Calu3 (cell line): ENCODE data around the gene LRRC38. TPM values are rescaled to one million over a fixed set of nuclear protein-coding genes. Genes with fewer than 3 reads are reported as not detected.

Source experiments
- BruUV-seq: library from RNA; stranded (reverse); fragments of 400-500 nt; replicated peaks from 2 replicates; lab custom pipeline; 2021; lab: Mats Ljungman, UMichigan
- CTCF ChIA-PET: fragments of 300-600 bp; sonication (Branson Sonifier 250); formaldehyde crosslinking; loops from one replicate; lab custom pipeline; 2022; ENCODE audit warnings: antibody characterized with exemption; lab: Charles Lee
- DNase-seq: peaks from one replicate; pipeline ENCODE4 v3.0.0; 2022
- H3K27ac Mint-ChIP-seq: one replicate; pipeline ENCODE4 v1.8.0; 2022; ENCODE audit warnings: mixed read lengths; ENCODE audit not compliant: unreplicated experiment
- H3K27me3 Mint-ChIP-seq: one replicate; pipeline ENCODE4 v1.8.0; 2022; ENCODE audit warnings: mixed read lengths; ENCODE audit not compliant: unreplicated experiment
- H3K36me3 Mint-ChIP-seq: one replicate; pipeline ENCODE4 v1.8.0; 2022; ENCODE audit warnings: mild to moderate bottlenecking, moderate library complexity, mixed read lengths; ENCODE audit not compliant: insufficient read depth, unreplicated experiment
- H3K4me1 Mint-ChIP-seq: one replicate; pipeline ENCODE4 v1.8.0; 2022; ENCODE audit warnings: mild to moderate bottlenecking, low read depth, mixed read lengths; ENCODE audit not compliant: unreplicated experiment
- H3K4me3 Mint-ChIP-seq: one replicate; pipeline ENCODE4 v1.8.0; 2022; ENCODE audit warnings: mild to moderate bottlenecking, low read depth, moderate library complexity, mixed read lengths; ENCODE audit not compliant: unreplicated experiment
- H3K9me3 Mint-ChIP-seq: one replicate; pipeline ENCODE4 v1.8.0; 2022; ENCODE audit warnings: low read depth, mixed read lengths; ENCODE audit not compliant: unreplicated experiment
- CTCF ChIP-seq: fragments of 200-600 bp; IDR thresholded peaks from one replicate; pipeline ENCODE4 v1.8.0; 2022; ENCODE audit warnings: antibody characterized with exemption; ENCODE audit not compliant: unreplicated experiment
- intact Hi-C: fragments of 100-400 bp; cut with micrococcal nuclease; formaldehyde crosslinking; loops from one replicate; pipeline ENCODE4 v1.10.0; 2022; ENCODE audit not compliant: unreplicated experiment
- total RNA-seq: library from RNA; stranded (reverse); gene quantifications from 2 replicates; pipeline ENCODE4 v1.2.3, GENCODE V29; 2022

The LRRC38 gene
- total RNA-seq, 1 experiment from 2014 or later: not detected

GRCh38 chr1:13535227-13535626 lies 21.4 kb upstream of the LRRC38 start:
- no peak for TF ChIP-seq CTCF
- peaks cover 6% of the 10 kb centered on the region for H3K9me3 Mint-ChIP-seq
- H3K36me3 Mint-ChIP-seq: no peaks in the 10 kb centered on the region
- H3K27me3 Mint-ChIP-seq: no peaks in the 10 kb centered on the region
- H3K4me1 Mint-ChIP-seq: no peaks in the 10 kb centered on the region
- CTCF ChIA-PET: no interaction called here
- no TSS peak for BruUV-seq
- no peak for DNase-seq
- intact Hi-C loops: no loop called here
- H3K27ac Mint-ChIP-seq: no peak overlapping the region
- no peak overlapping the region for H3K4me3 Mint-ChIP-seq

- H3K4me3 Mint-ChIP-seq: no peak overlapping the region
- no peaks in the 10 kb centered on the region for H3K36me3 Mint-ChIP-seq
- no peak for TF ChIP-seq CTCF
- intact Hi-C loops: no loop called here
- H3K4me1 Mint-ChIP-seq: no peaks in the 10 kb centered on the region
- CTCF ChIA-PET: no interaction called here
- DNase-seq: no peak
- H3K27ac Mint-ChIP-seq: peak overlapping the region; percentile 52
- peaks cover 7% of the 10 kb centered on the region for H3K9me3 Mint-ChIP-seq
- no TSS peak for BruUV-seq
- H3K27me3 Mint-ChIP-seq: no peaks in the 10 kb centered on the region
Measured at GRCh38 chr1:13528320-13528719, 14.5 kb upstream of the LRRC38 start.

- no peaks in the 10 kb centered on the region for H3K27me3 Mint-ChIP-seq
- intact Hi-C loops: no loop called here
- TF ChIP-seq CTCF: no peak
- no peaks in the 10 kb centered on the region for H3K36me3 Mint-ChIP-seq
- no peak overlapping the region for H3K27ac Mint-ChIP-seq
- no peaks in the 10 kb centered on the region for H3K4me1 Mint-ChIP-seq
- H3K9me3 Mint-ChIP-seq: peaks cover 9% of the 10 kb centered on the region
- DNase-seq: no peak
- BruUV-seq: no TSS peak
- CTCF ChIA-PET: interaction anchor here (0.7 kb wide), 1 partner anchor 233 kb away, joined by 3 read pairs; no protein-coding TSS in a partner anchor
- no peak overlapping the region for H3K4me3 Mint-ChIP-seq
Measured at GRCh38 chr1:13523780-13524477, 10.1 kb upstream of the LRRC38 start.

- Mint-ChIP-seq H3K27me3 (no peaks in the 10 kb centered on the region), H3K27ac (no peak overlapping the region), H3K9me3 (peaks cover 7% of the 10 kb centered on the region), H3K4me1 (no peaks in the 10 kb centered on the region), H3K4me3 (no peak overlapping the region), H3K36me3 (no peaks in the 10 kb centered on the region)
- TF ChIP-seq CTCF: no peak
- no peak for DNase-seq
- CTCF ChIA-PET: no interaction called here
- intact Hi-C loops: no loop called here
- BruUV-seq: no TSS peak
Measured at GRCh38 chr1:13520985-13521384, 7.2 kb upstream of the LRRC38 start.
